Mesenchymal stem cell (in vitro differentiated cells and primary cell): ENCODE data around the gene MIPEP.
A peak's percentile ranks its signal among the peaks of the same experiment; 100 is the strongest.

Experiments
- DNase-seq: peaks from one replicate; pipeline ENCODE4 v3.0.0-alpha.2; 2013
- H2AFZ ChIP-seq: one replicate; pipeline ENCODE4 v1.6.1; 2013; ENCODE audit warnings: low read depth, mild to moderate bottlenecking, control low read depth, inconsistent platforms, low read length, moderate library complexity
- H2AK5ac ChIP-seq: 2 replicates; pipeline ENCODE4 v1.6.1; 2013; ENCODE audit warnings: low read length, moderate library complexity, mild to moderate bottlenecking, inconsistent platforms; ENCODE audit not compliant: severe bottlenecking
- H2BK120ac ChIP-seq: one replicate; pipeline ENCODE4 v1.6.1; 2013; ENCODE audit warnings: low read depth, mild to moderate bottlenecking, inconsistent platforms, low read length, moderate library complexity
- H2BK12ac ChIP-seq, 2 experiments: one replicate each; pipeline ENCODE4 v1.6.1; 2013; ENCODE audit warnings: inconsistent platforms in 2 of 2, low read length in 2 of 2, mild to moderate bottlenecking in 2 of 2, moderate library complexity in 2 of 2, control low read depth in 1 of 2
- H2BK15ac ChIP-seq: one replicate; pipeline ENCODE4 v1.6.1; 2013; ENCODE audit warnings: mild to moderate bottlenecking, low read depth, inconsistent platforms; ENCODE audit not compliant: poor library complexity, severe bottlenecking
- H2BK5ac ChIP-seq: 2 replicates; pipeline ENCODE4 v1.6.1; 2013; ENCODE audit warnings: low read depth, mild to moderate bottlenecking, low read length, control low read depth, inconsistent platforms; ENCODE audit not compliant: poor library complexity, severe bottlenecking
- H3K14ac ChIP-seq, 2 experiments: one replicate each; pipeline ENCODE4 v1.6.1; 2013; ENCODE audit warnings: inconsistent platforms in 2 of 2, low read length in 2 of 2, control low read depth in 1 of 2, mild to moderate bottlenecking in 1 of 2, moderate library complexity in 1 of 2
- H3K18ac ChIP-seq, 2 experiments: one replicate each; pipeline ENCODE4 v1.6.1; 2013; ENCODE audit warnings: inconsistent platforms in 2 of 2, low read length in 2 of 2, control low read depth in 1 of 2, low read depth in 1 of 2, mild to moderate bottlenecking in 1 of 2
- H3K23ac ChIP-seq, 2 experiments: one replicate each; pipeline ENCODE4 v1.6.1; 2013; ENCODE audit warnings: inconsistent platforms in 2 of 2, low read length in 2 of 2, mild to moderate bottlenecking in 2 of 2, moderate library complexity in 2 of 2, control low read depth in 1 of 2
- H3K27ac ChIP-seq: 2 replicates; pipeline ENCODE4 v1.5.1; 2013; ENCODE audit warnings: mild to moderate bottlenecking, moderate library complexity, low read length, control low read depth, inconsistent platforms; ENCODE audit not compliant: poor library complexity, severe bottlenecking
- H3K27me3 ChIP-seq, 2 experiments: 2 replicates each; pipeline versions ENCODE4 v1.6.1 to v1.7.0; 2013; ENCODE audit warnings: low read length in 2 of 2, mild to moderate bottlenecking in 2 of 2, moderate library complexity in 2 of 2, control low read depth in 1 of 2, inconsistent platforms in 1 of 2; ENCODE audit not compliant: control insufficient read depth in 1 of 2, insufficient read depth in 1 of 2
- H3K36me3 ChIP-seq, 2 experiments: 2 replicates each; pipeline versions ENCODE4 v1.6.1 to v1.7.0; 2013; ENCODE audit warnings: low read length in 2 of 2, control low read depth in 1 of 2, inconsistent platforms in 1 of 2, low read depth in 1 of 2, mild to moderate bottlenecking in 1 of 2; ENCODE audit not compliant: insufficient read depth in 2 of 2, control insufficient read depth in 1 of 2
- H3K4ac ChIP-seq, 2 experiments: one replicate each; pipeline ENCODE4 v1.6.1; 2013; ENCODE audit warnings: inconsistent platforms in 2 of 2, low read length in 2 of 2, mild to moderate bottlenecking in 2 of 2, moderate library complexity in 2 of 2, control low read depth in 1 of 2, low read depth in 1 of 2
- H3K4me1 ChIP-seq: 2 replicates; pipeline ENCODE4 v1.6.1; 2013; ENCODE audit warnings: low read depth, low read length, control low read depth; ENCODE audit not compliant: control insufficient read depth, insufficient read depth
- H3K4me2 ChIP-seq: 2 replicates; pipeline ENCODE4 v1.6.1; 2013; ENCODE audit warnings: low read length, mild to moderate bottlenecking, inconsistent platforms; ENCODE audit not compliant: poor library complexity, severe bottlenecking
- H3K4me3 ChIP-seq, 2 experiments: 2 replicates each; pipeline versions ENCODE4 v1.5.1 to v1.7.0; 2013; ENCODE audit warnings: low read length in 2 of 2, mild to moderate bottlenecking in 2 of 2, control low read depth in 1 of 2, low read depth in 1 of 2; ENCODE audit not compliant: insufficient read depth in 1 of 2
- H3K79me1 ChIP-seq: replicated peaks from 2 replicates; pipeline ENCODE4 v1.6.1; 2013; ENCODE audit warnings: mild to moderate bottlenecking, control low read depth, low read length, inconsistent platforms; ENCODE audit not compliant: poor library complexity, severe bottlenecking
- H3K9ac ChIP-seq: 2 replicates; pipeline ENCODE4 v1.7.0; 2013; ENCODE audit warnings: mild to moderate bottlenecking, low read length, moderate library complexity
- H3K9me3 ChIP-seq: 2 replicates; pipeline ENCODE4 v1.7.0; 2013; ENCODE audit warnings: mild to moderate bottlenecking, low read length; ENCODE audit not compliant: control insufficient read depth
- H4K8ac ChIP-seq: one replicate; pipeline ENCODE4 v1.6.1; 2013; ENCODE audit warnings: inconsistent platforms, mild to moderate bottlenecking, low read length, moderate library complexity
- H4K91ac ChIP-seq: one replicate; pipeline ENCODE4 v1.6.1; 2013; ENCODE audit warnings: mild to moderate bottlenecking, low read length, inconsistent platforms
- WGBS: methylation state at CpG from one replicate; pipeline ENCODE4 v1.1.7; 2013; ENCODE audit warnings: mixed read lengths; 5-methylcytosine and 5-hydroxymethylcytosine counted together

The MIPEP gene

DNA sequence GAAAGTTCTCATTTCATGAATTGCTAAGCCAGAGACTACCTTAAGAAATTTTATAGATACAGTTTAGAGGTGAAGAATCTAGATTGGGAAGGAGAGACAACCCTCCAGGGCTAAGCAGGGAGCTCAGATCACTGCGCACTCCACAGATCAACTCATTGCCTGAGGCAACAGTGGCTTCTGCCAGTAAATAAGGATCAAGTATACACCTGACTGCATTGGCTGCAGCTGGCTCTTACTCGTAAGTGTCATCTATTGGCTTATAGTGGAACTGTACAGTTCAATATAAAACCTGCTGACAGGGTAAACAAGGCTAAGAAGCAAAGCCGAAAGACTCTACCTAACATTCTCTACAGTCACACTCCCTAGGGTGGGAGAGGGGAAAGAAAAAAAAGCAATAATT lies 26.1 kb upstream of the MIPEP start:
- Histone ChIP-seq H4K8ac (no peak overlapping the region), H2BK120ac (no peak overlapping the region), H3K23ac (no peak overlapping the region), H3K4me2 (no peak overlapping the region), H3K27ac (no peak overlapping the region), H4K91ac (no peak overlapping the region), H3K4me3 (no peak overlapping the region), H3K4me1 (no peaks in the 10 kb centered on the region), H2AK5ac (no peak overlapping the region), H3K36me3 (no peaks in the 10 kb centered on the region), H3K18ac (no peak overlapping the region), H2AFZ (no peak overlapping the region), H2BK12ac (no peak overlapping the region), H2BK15ac (no peak overlapping the region), H2BK5ac (no peak overlapping the region), H3K27me3 (peaks cover 0 to 6% of the 10 kb centered on the region in 2 experiments), H3K79me1 (no peaks in the 10 kb centered on the region), H3K9ac (no peak overlapping the region), H3K14ac (no peak overlapping the region), H3K9me3 (no peaks in the 10 kb centered on the region), H3K4ac (no peak overlapping the region)
- DNase-seq = no peak
- 89% methylated on average over 1 of the region's 3 CpGs for WGBS

DNA sequence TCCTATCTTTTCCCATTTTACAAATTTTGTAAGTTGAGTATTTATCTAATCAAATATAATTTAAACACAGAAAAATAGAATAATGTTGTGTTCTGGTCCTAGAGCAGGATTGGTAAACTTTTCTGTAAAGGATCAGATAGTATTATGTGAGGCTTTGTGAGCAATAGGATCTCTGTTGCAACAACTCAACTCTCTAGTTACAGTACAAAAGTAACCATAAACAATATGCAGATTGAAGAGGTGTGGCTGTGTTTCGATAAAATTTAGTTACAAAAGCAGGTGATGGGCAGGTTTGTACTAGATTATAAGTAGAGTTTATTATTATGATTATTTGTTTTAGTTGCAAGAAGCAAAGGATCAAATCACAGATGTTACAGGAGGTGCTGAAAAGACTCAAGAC lies 23.3 kb upstream of the MIPEP start:
- DNase-seq = no peak
- Histone ChIP-seq H4K8ac (no peak overlapping the region), H3K9me3 (no peaks in the 10 kb centered on the region), H3K23ac (no peak overlapping the region), H3K79me1 (no peaks in the 10 kb centered on the region), H3K27me3 (no peaks in the 10 kb centered on the region), H4K91ac (no peak overlapping the region), H2BK5ac (no peak overlapping the region), H3K4me1 (no peaks in the 10 kb centered on the region), H3K9ac (no peak overlapping the region), H3K4ac (no peak overlapping the region), H2BK12ac (no peak overlapping the region), H3K4me3 (no peak overlapping the region), H3K36me3 (no peaks in the 10 kb centered on the region), H3K4me2 (no peak overlapping the region), H2AFZ (no peak overlapping the region), H2AK5ac (no peak overlapping the region), H3K18ac (no peak overlapping the region), H3K27ac (no peak overlapping the region), H2BK15ac (no peak overlapping the region), H2BK120ac (no peak overlapping the region), H3K14ac (no peak overlapping the region)
- WGBS = 90% methylated on average over 1 of the region's 1 CpG

DNA sequence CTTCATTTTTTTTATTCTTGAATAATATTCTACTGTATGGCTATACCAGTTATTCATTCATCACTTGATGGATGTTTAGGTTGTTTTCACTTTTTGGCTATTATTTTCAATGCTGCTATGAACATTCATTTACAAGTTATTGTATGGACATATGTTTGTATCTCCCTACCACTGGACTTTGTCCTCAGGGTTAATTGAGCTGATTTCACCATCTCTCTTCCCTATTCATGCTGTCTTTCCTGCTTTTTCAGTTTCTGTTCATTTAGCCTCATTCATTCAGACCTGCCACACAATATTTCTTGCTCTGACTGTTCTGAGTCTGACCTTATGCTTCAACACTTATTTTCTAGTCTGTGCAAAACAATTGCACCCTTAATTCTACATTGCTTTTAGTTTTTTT lies 20.4 kb upstream of the MIPEP start:
- Histone ChIP-seq H3K4me1 (no peaks in the 10 kb centered on the region), H3K27ac (no peak overlapping the region), H2BK120ac (no peak overlapping the region), H2BK5ac (no peak overlapping the region), H3K27me3 (peaks cover 0 to under 1% of the 10 kb centered on the region in 2 experiments), H3K4me2 (no peak overlapping the region), H3K79me1 (no peaks in the 10 kb centered on the region), H3K36me3 (no peaks in the 10 kb centered on the region), H3K14ac (no peak overlapping the region), H2AK5ac (no peak overlapping the region), H4K8ac (no peak overlapping the region), H3K18ac (no peak overlapping the region), H2BK15ac (no peak overlapping the region), H3K9ac (no peak overlapping the region), H3K9me3 (no peaks in the 10 kb centered on the region), H3K23ac (no peak overlapping the region), H3K4me3 (no peak overlapping the region), H4K91ac (no peak overlapping the region), H2AFZ (no peak overlapping the region), H3K4ac (no peak overlapping the region), H2BK12ac (no peak overlapping the region)
- DNase-seq = no peak

DNA sequence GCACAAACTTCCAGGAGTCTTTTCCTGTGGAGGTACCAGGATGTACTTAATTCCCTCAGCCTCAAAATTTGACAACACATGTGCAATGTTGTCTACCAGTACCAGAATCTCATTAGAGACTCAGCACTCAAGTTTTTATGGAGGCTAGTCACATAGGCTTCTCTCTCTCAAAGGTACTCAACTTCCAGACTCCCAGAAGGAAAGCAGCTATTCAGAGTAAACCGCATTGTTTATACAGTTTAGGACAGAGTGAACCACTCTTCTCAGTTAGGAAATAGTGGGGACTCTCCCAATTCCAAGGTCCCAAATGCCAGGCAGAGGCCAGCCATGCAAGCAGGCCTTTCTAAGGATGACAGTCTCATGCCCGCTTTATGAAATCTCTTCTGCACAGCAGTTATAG lies 16.6 kb upstream of the MIPEP start:
- Histone ChIP-seq H4K8ac (no peak overlapping the region), H3K27ac (no peak overlapping the region), H3K18ac (no peak overlapping the region), H2AFZ (no peak overlapping the region), H3K79me1 (no peaks in the 10 kb centered on the region), H2AK5ac (no peak overlapping the region), H3K27me3 (peaks cover 0 to 30% of the 10 kb centered on the region in 2 experiments), H3K4me2 (no peak overlapping the region), H2BK120ac (no peak overlapping the region), H3K36me3 (no peaks in the 10 kb centered on the region), H3K14ac (no peak overlapping the region), H3K4me3 (no peak overlapping the region), H3K23ac (no peak overlapping the region), H3K9ac (no peak overlapping the region), H3K9me3 (no peaks in the 10 kb centered on the region), H3K4me1 (peaks cover 9% of the 10 kb centered on the region), H2BK5ac (no peak overlapping the region), H2BK15ac (no peak overlapping the region), H4K91ac (no peak overlapping the region), H2BK12ac (no peak overlapping the region), H3K4ac (no peak overlapping the region)
- peak; percentile 55 for DNase-seq
- WGBS = 100% methylated on average over 1 of the region's 2 CpGs
